DND-41 (cell line): Measurements from ENCODE around the gene RAD17.

Experiments used
- ATAC-seq: fragments of 200-7000 bp; cut with Tn5 transposase; 3 replicates; pipeline ENCODE4 v1.9.1; 2021; ENCODE audit warnings: low read depth; ENCODE audit not compliant: insufficient read depth
- DNase-seq: peaks from one replicate; pipeline ENCODE4 v3.0.0-alpha.2; 2020
- H2AFZ ChIP-seq: 2 replicates; pipeline ENCODE4 v1.6.0; 2012; ENCODE audit warnings: low read depth, low read length
- H3K27ac ChIP-seq: 2 replicates; pipeline ENCODE4 v1.5.1; 2012; ENCODE audit warnings: low read length, inconsistent platforms
- H3K27me3 ChIP-seq: fragments of 200-600 bp; sonication (generic); 2 replicates; pipeline ENCODE4 v1.6.0; 2012; ENCODE audit warnings: low read length, mild to moderate bottlenecking, inconsistent platforms; ENCODE audit not compliant: insufficient read depth, poor library complexity
- H3K36me3 ChIP-seq: 2 replicates; pipeline ENCODE4 v1.5.1; 2012; ENCODE audit warnings: low read length, inconsistent platforms; ENCODE audit not compliant: insufficient read depth
- H3K4me1 ChIP-seq: 2 replicates; pipeline ENCODE4 v1.5.1; 2012; ENCODE audit warnings: mild to moderate bottlenecking, low read length; ENCODE audit not compliant: insufficient read depth
- H3K4me2 ChIP-seq: 2 replicates; pipeline ENCODE4 v1.6.0; 2012; ENCODE audit warnings: mild to moderate bottlenecking, moderate library complexity, low read length, inconsistent platforms; ENCODE audit not compliant: insufficient read depth
- H3K4me3 ChIP-seq, 2 experiments: fragments of 200-600 bp in 1 of 2; shearing (Covaris generic) in 1 of 2; 2 replicates each; pipeline ENCODE4 v1.5.1; 2012 to 2016; ENCODE audit warnings: inconsistent platforms in 2 of 2, low read length in 2 of 2, mild to moderate bottlenecking in 2 of 2, low read depth in 1 of 2, moderate library complexity in 1 of 2
- H3K79me2 ChIP-seq: 2 replicates; pipeline ENCODE4 v1.6.0; 2012; ENCODE audit warnings: low read length, inconsistent platforms; ENCODE audit not compliant: insufficient read depth
- H3K9ac ChIP-seq: 2 replicates; pipeline ENCODE4 v1.6.0; 2012; ENCODE audit warnings: low read depth, mild to moderate bottlenecking, inconsistent platforms, low read length, moderate library complexity
- H3K9me3 ChIP-seq: 2 replicates; pipeline ENCODE4 v1.5.1; 2012; ENCODE audit warnings: low read length, moderate library complexity, mild to moderate bottlenecking, inconsistent platforms; ENCODE audit not compliant: insufficient read depth, severe bottlenecking
- H4K20me1 ChIP-seq: 2 replicates; pipeline ENCODE4 v1.6.0; 2012; ENCODE audit warnings: low read length; ENCODE audit not compliant: insufficient read depth
- CTCF ChIP-seq: IDR thresholded peaks from 2 replicates; pipeline ENCODE4 v1.5.1; 2012; ENCODE audit warnings: borderline replicate concordance, low read length, moderate library complexity, mild to moderate bottlenecking; ENCODE audit not compliant: poor library complexity, severe bottlenecking; ENCODE audit errors: extremely low read depth
- EZH2 ChIP-seq: IDR thresholded peaks from 3 replicates; pipeline ENCODE4 v1.6.1; 2012; ENCODE audit warnings: borderline replicate concordance, low read depth, mild to moderate bottlenecking, moderate library complexity, low read length, inconsistent platforms; ENCODE audit not compliant: severe bottlenecking

The RAD17 gene

DNA sequence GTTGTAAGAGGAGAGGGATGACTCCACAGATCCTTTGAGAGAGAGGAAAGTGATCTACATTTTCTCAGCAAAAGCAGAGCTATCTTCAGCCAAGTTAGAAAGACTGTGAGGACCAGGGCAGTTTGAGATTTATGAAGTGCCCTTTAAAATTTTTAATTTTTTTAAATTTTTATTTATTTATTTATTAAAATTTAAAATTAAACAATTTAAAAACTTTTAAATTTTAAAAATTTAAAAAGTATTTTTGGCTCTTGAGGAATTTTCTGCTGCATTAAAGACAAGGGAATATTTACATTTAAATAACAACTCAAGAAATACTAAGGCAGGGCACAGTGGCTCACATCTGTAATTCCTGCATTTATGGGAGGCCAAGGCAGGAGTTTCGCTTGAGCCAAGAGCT lies 92.6 kb downstream of the RAD17 start:
- Histone ChIP-seq H2AFZ (no peak overlapping the region), H3K79me2 (no peaks in the 10 kb centered on the region), H4K20me1 (no peaks in the 10 kb centered on the region), H3K4me2 (no peak overlapping the region), H3K9me3 (no peaks in the 10 kb centered on the region), H3K9ac (no peak overlapping the region), H3K36me3 (no peaks in the 10 kb centered on the region), H3K27ac (no peak overlapping the region), H3K4me3 (no peak overlapping the region), H3K4me1 (no peaks in the 10 kb centered on the region), H3K27me3 (no peaks in the 10 kb centered on the region)
- TF ChIP-seq CTCF (no peak), EZH2 (no peak)
- DNase-seq (no peak), ATAC-seq (no peak)
